Lower leg skin (tissue), 3 donors: ENCODE results near the gene DMKN.

Source experiments
- POLR2A ChIP-seq, 2 donors: fragments of 450-650 bp; IDR thresholded peaks; one replicate each; pipeline ENCODE4 v1.6.1; 2016 to 2017; ENCODE audit warnings: antibody characterized with exemption in 2 of 2, mild to moderate bottlenecking in 1 of 2, moderate library complexity in 1 of 2
- TF ChIP-seq, protein P1 (sequence below), 3 donors: fragments of 450-650 bp; IDR thresholded peaks; one replicate each; pipeline ENCODE4 v1.5.1; 2016; ENCODE audit warnings: antibody characterized with exemption in 3 of 3, mild to moderate bottlenecking in 3 of 3, moderate library complexity in 2 of 3

DNA sequence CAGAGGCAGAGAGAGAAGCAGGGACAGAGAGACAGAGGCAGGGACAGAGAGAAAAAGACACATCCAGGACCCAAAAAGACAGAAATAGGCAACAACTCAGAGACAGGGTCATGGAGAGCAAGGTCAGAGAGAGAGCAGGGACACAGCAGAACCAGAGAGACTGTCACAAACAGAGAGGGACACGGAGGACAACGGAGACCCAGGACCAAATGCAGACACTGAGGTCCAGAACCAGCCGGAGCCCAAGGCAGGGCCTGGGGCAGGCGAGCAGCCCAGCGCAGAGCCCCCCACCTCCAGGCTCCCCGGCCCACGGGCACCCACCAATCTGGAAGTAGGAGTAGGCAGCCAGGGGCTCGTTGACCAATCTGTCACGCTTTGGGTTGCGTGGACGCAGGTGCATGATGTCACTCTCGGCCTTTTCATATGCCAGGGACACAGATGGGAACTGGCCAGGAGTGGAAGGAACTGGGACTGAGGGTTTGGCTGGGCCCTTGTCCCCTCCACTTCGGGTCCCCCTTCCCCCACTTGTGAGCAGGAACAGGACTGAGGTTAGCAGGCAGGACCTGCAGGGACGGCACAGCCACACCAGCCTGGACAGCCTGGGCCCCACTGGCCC lies 40.0 kb upstream of the DMKN start:
- TF ChIP-seq, protein P1, sequence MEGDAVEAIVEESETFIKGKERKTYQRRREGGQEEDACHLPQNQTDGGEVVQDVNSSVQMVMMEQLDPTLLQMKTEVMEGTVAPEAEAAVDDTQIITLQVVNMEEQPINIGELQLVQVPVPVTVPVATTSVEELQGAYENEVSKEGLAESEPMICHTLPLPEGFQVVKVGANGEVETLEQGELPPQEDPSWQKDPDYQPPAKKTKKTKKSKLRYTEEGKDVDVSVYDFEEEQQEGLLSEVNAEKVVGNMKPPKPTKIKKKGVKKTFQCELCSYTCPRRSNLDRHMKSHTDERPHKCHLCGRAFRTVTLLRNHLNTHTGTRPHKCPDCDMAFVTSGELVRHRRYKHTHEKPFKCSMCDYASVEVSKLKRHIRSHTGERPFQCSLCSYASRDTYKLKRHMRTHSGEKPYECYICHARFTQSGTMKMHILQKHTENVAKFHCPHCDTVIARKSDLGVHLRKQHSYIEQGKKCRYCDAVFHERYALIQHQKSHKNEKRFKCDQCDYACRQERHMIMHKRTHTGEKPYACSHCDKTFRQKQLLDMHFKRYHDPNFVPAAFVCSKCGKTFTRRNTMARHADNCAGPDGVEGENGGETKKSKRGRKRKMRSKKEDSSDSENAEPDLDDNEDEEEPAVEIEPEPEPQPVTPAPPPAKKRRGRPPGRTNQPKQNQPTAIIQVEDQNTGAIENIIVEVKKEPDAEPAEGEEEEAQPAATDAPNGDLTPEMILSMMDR (IDR thresholded peaks at IDR 0.05): no peak
- TF ChIP-seq POLR2A (IDR thresholded peaks at IDR 0.05): no peak
